ENCODE data around the gene NEURL1. TPM values are rescaled to one million over a fixed set of nuclear protein-coding genes. Genes with fewer than 3 reads are reported as not detected.

NEURL1 gene
- total RNA-seq, 1 experiment from 2014 or later, result 0.10 TPM

DNA sequence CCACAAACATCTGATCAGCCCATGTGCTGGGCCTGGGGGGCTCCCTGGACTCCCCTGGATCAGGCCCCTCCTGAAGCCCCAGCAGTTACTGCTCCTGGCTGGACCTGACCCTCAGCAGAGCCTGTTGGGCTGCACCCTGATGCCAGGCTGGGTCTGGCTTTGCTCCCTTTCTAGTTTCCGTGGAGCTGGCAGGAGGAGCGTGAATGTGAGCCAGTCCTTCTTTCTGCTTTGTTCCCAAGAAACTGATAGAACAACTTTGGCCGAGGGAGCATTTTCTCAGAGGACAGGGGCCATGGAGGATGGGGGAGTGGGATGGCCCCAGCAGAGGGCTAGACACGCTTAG lies 128.2 kb downstream of the NEURL1 start:
- POLR2A ChIA-PET, result no interaction called here
- ATAC-seq (no peak), DNase-seq (ENCODE audit: low read depth, low spot score) (no peak)
- in situ Hi-C loops (cut with HindIII; ENCODE audit: low pct_unique_long_range_greater_than_20kb, low sequenced_read_pairs), result no loop called here
- H3K36me3 ChIP-seq (ENCODE audit: control insufficient read depth, insufficient read depth, low read length), result no peaks in the 10 kb centered on the region
- H3K9me3 ChIP-seq (ENCODE audit: control insufficient read depth, insufficient read depth, low read depth, low read length), result no peaks in the 10 kb centered on the region
- intact Hi-C loops (cut with micrococcal nuclease; ENCODE audit: unreplicated experiment), result no loop called here
- no peak for TF ChIP-seq TCF7L2 (IDR thresholded peaks at IDR 0.05; ENCODE audit: low read depth, low read length)
- H3K4me1 ChIP-seq (ENCODE audit: control insufficient read depth, insufficient read depth, low read length), result no peaks in the 10 kb centered on the region
- CTCF ChIA-PET, result interaction anchor here (1.1 kb wide), 1 partner anchor 44 kb away, joined by 3 read pairs; no protein-coding TSS in a partner anchor
- no peaks in the 10 kb centered on the region for H3K27me3 ChIP-seq (ENCODE audit: control insufficient read depth, insufficient read depth, low read length)
- BruUV-seq (replicated peaks), result no TSS peak
- no peak overlapping the region for H3K4me3 ChIP-seq (ENCODE audit: low read depth in 2 of 2, low read length in 2 of 2)
- H3K27ac ChIP-seq (ENCODE audit: low read length), result no peak overlapping the region

DNA sequence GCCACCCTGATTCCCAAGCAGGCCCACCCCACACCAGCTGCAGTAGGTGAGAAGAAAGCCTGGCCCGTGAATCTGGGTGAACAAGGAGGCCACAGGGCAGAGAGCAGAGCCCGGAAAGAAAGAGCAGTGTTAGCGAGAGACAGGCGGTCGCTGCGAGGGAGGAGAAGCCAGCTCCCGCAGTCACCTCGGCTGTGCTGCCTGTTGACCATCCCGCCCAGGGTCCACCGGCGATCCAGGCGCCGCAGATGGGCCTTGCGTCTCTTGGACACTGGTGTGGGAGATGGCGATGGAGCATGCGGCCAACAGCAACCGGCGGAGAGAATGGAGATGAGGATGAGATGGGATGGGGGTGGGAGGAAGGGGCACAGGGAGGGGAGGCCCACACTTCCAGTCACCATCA lies 128.8 kb downstream of the NEURL1 start:
- ChIA-PET POLR2A (no interaction called here), CTCF (no interaction called here)
- TF ChIP-seq TCF7L2 (IDR thresholded peaks at IDR 0.05; ENCODE audit: low read depth, low read length), result no peak
- TF ChIP-seq, protein P1, sequence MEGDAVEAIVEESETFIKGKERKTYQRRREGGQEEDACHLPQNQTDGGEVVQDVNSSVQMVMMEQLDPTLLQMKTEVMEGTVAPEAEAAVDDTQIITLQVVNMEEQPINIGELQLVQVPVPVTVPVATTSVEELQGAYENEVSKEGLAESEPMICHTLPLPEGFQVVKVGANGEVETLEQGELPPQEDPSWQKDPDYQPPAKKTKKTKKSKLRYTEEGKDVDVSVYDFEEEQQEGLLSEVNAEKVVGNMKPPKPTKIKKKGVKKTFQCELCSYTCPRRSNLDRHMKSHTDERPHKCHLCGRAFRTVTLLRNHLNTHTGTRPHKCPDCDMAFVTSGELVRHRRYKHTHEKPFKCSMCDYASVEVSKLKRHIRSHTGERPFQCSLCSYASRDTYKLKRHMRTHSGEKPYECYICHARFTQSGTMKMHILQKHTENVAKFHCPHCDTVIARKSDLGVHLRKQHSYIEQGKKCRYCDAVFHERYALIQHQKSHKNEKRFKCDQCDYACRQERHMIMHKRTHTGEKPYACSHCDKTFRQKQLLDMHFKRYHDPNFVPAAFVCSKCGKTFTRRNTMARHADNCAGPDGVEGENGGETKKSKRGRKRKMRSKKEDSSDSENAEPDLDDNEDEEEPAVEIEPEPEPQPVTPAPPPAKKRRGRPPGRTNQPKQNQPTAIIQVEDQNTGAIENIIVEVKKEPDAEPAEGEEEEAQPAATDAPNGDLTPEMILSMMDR (IDR thresholded peaks at IDR 0.05), result no peak
- TF ChIP-seq, protein P2, sequence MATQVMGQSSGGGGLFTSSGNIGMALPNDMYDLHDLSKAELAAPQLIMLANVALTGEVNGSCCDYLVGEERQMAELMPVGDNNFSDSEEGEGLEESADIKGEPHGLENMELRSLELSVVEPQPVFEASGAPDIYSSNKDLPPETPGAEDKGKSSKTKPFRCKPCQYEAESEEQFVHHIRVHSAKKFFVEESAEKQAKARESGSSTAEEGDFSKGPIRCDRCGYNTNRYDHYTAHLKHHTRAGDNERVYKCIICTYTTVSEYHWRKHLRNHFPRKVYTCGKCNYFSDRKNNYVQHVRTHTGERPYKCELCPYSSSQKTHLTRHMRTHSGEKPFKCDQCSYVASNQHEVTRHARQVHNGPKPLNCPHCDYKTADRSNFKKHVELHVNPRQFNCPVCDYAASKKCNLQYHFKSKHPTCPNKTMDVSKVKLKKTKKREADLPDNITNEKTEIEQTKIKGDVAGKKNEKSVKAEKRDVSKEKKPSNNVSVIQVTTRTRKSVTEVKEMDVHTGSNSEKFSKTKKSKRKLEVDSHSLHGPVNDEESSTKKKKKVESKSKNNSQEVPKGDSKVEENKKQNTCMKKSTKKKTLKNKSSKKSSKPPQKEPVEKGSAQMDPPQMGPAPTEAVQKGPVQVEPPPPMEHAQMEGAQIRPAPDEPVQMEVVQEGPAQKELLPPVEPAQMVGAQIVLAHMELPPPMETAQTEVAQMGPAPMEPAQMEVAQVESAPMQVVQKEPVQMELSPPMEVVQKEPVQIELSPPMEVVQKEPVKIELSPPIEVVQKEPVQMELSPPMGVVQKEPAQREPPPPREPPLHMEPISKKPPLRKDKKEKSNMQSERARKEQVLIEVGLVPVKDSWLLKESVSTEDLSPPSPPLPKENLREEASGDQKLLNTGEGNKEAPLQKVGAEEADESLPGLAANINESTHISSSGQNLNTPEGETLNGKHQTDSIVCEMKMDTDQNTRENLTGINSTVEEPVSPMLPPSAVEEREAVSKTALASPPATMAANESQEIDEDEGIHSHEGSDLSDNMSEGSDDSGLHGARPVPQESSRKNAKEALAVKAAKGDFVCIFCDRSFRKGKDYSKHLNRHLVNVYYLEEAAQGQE (IDR thresholded peaks at IDR 0.05; ENCODE audit: insufficient read depth in 1 of 2, low read depth in 2 of 2, low read length in 1 of 2), result no peak
- no peak for TF ChIP-seq POLR2AphosphoS5 (IDR thresholded peaks at IDR 0.05; ENCODE audit: low read depth, low read length)
- H3K27ac ChIP-seq (ENCODE audit: low read length), result no peak overlapping the region
- DNase-seq (ENCODE audit: low read depth, low spot score) (no peak), ATAC-seq (no peak)
- H3K27me3 ChIP-seq (ENCODE audit: control insufficient read depth, insufficient read depth, low read length), result no peaks in the 10 kb centered on the region
- no peaks in the 10 kb centered on the region for H3K36me3 ChIP-seq (ENCODE audit: control insufficient read depth, insufficient read depth, low read length)
- in situ Hi-C loops (cut with HindIII; ENCODE audit: low pct_unique_long_range_greater_than_20kb, low sequenced_read_pairs) (no loop called here), intact Hi-C loops (cut with micrococcal nuclease; ENCODE audit: unreplicated experiment) (no loop called here)
- no peak overlapping the region for H3K4me3 ChIP-seq (ENCODE audit: low read depth in 2 of 2, low read length in 2 of 2)
- BruUV-seq (replicated peaks), result no TSS peak
- no peaks in the 10 kb centered on the region for H3K9me3 ChIP-seq (ENCODE audit: control insufficient read depth, insufficient read depth, low read depth, low read length)
- no peaks in the 10 kb centered on the region for H3K4me1 ChIP-seq (ENCODE audit: control insufficient read depth, insufficient read depth, low read length)

DNA sequence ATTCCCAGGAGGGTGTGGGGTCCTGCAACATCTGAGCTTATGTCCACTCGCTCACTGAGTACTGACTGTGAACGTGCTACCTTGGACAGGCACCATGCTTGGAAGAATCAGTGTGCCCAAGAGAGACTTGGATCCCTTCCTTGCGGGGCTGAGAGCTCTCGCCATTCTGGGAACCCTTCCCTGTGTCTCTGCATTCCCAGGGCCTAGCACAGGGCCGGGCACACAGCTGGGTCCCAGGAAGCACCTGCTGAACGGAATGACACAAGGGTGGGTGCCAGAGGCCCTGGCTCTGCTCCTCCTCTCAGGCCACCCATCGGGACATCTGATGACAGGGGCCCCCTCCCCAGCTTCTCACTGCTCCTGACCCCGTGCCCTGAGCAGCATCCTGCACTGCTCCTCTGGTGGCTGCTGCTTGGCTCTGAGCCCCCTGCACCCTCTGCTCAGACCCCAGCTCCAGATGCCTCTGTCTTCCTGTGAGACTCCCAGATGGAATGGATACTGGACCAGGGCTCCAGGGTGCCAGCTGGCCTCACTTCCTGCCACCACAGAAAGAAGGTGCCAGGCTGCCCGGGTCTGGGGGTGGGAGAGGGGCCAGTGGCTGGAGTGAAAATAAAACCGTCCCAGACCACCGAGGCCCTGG lies 129.6 kb downstream of the NEURL1 start:
- H3K27ac ChIP-seq (ENCODE audit: low read length), result no peak overlapping the region
- H3K36me3 ChIP-seq (ENCODE audit: control insufficient read depth, insufficient read depth, low read length), result no peaks in the 10 kb centered on the region
- no peaks in the 10 kb centered on the region for H3K9me3 ChIP-seq (ENCODE audit: control insufficient read depth, insufficient read depth, low read depth, low read length)
- intact Hi-C loops (cut with micrococcal nuclease; ENCODE audit: unreplicated experiment) (no loop called here), in situ Hi-C loops (cut with HindIII; ENCODE audit: low pct_unique_long_range_greater_than_20kb, low sequenced_read_pairs) (no loop called here)
- ChIA-PET CTCF (interaction anchor here (1.0 kb wide), 1 partner anchor 28 kb away, joined by 4 read pairs; no protein-coding TSS in a partner anchor), POLR2A (no interaction called here)
- H3K4me3 ChIP-seq (ENCODE audit: low read depth in 2 of 2, low read length in 2 of 2), result no peak overlapping the region
- no peaks in the 10 kb centered on the region for H3K4me1 ChIP-seq (ENCODE audit: control insufficient read depth, insufficient read depth, low read length)
- DNase-seq (ENCODE audit: low read depth, low spot score) (no peak), ATAC-seq (no peak)
- TF ChIP-seq, protein P1 (IDR thresholded peaks at IDR 0.05), result no peak
- TF ChIP-seq POLR2AphosphoS5 (IDR thresholded peaks at IDR 0.05; ENCODE audit: low read depth, low read length), result no peak
- no peak for TF ChIP-seq SIN3A (IDR thresholded peaks at IDR 0.05; ENCODE audit: borderline replicate concordance, insufficient read depth, low read depth, low read length)
- no peak for TF ChIP-seq TCF7L2 (IDR thresholded peaks at IDR 0.05; ENCODE audit: low read depth, low read length)
- TF ChIP-seq, protein P2 (IDR thresholded peaks at IDR 0.05; ENCODE audit: insufficient read depth in 1 of 2, low read depth in 2 of 2, low read length in 1 of 2), result no peak
- H3K27me3 ChIP-seq (ENCODE audit: control insufficient read depth, insufficient read depth, low read length), result no peaks in the 10 kb centered on the region
- BruUV-seq (replicated peaks), result no TSS peak
